Hepatocyte (in vitro differentiated cells): ENCODE data around the gene DCAF10. TPM values are rescaled to one million over a fixed set of nuclear protein-coding genes. Genes with fewer than 3 reads are reported as not detected.

ENCODE experiments used
- DNase-seq: peaks from one replicate; pipeline ENCODE4 v3.0.0-alpha.2; 2016; ENCODE audit warnings: low spot score
- H2AFZ ChIP-seq: fragments of 200-600 bp; sonication (generic); 2 replicates; pipeline ENCODE4 v1.6.0; 2016; ENCODE audit warnings: antibody characterized with exemption, mild to moderate bottlenecking
- H3K27ac ChIP-seq: fragments of 200-600 bp; sonication (generic); 2 replicates; pipeline ENCODE4 v1.5.1; 2016; ENCODE audit warnings: mild to moderate bottlenecking
- H3K27me3 ChIP-seq: fragments of 200-600 bp; sonication (generic); 2 replicates; pipeline ENCODE4 v1.6.1; 2016
- H3K36me3 ChIP-seq: fragments of 200-600 bp; sonication (generic); replicated peaks from 2 replicates; pipeline ENCODE4 v1.5.1; 2016; ENCODE audit warnings: low read depth; ENCODE audit not compliant: insufficient read depth
- H3K4me1 ChIP-seq: fragments of 200-600 bp; sonication (generic); 2 replicates; pipeline ENCODE4 v1.5.1; 2016; ENCODE audit warnings: mild to moderate bottlenecking, moderate library complexity; ENCODE audit not compliant: insufficient read depth
- H3K4me2 ChIP-seq: fragments of 200-600 bp; sonication (generic); 2 replicates; pipeline ENCODE4 v1.6.0; 2016
- H3K4me3 ChIP-seq: fragments of 200-600 bp; sonication (generic); 2 replicates; pipeline ENCODE4 v1.5.1; 2016; ENCODE audit warnings: mild to moderate bottlenecking
- H3K79me2 ChIP-seq: fragments of 200-600 bp; sonication (generic); 2 replicates; pipeline ENCODE4 v1.6.0; 2017; ENCODE audit warnings: mild to moderate bottlenecking
- H3K9me2 ChIP-seq: fragments of 200-600 bp; sonication (generic); replicated peaks from 2 replicates; pipeline ENCODE4 v1.6.0; 2017; ENCODE audit warnings: mild to moderate bottlenecking; ENCODE audit not compliant: insufficient read depth
- H3K9me3 ChIP-seq: fragments of 200-600 bp; sonication (generic); 2 replicates; pipeline ENCODE4 v1.5.1; 2016; ENCODE audit warnings: low read depth, mild to moderate bottlenecking
- H4K20me1 ChIP-seq: fragments of 200-600 bp; sonication (generic); 2 replicates; pipeline ENCODE4 v1.6.0; 2016; ENCODE audit warnings: mild to moderate bottlenecking; ENCODE audit not compliant: insufficient read depth, poor library complexity, severe bottlenecking
- CTCF ChIP-seq: fragments of 200-600 bp; sonication (generic); IDR thresholded peaks from 2 replicates; pipeline ENCODE4 v1.5.1; 2016; ENCODE audit warnings: antibody characterized with exemption, mild to moderate bottlenecking; ENCODE audit not compliant: poor library complexity
- EZH2 ChIP-seq: fragments of 200-600 bp; sonication (generic); IDR thresholded peaks from 2 replicates; pipeline ENCODE4 v1.6.1; 2016; ENCODE audit warnings: antibody characterized with exemption, mild to moderate bottlenecking, borderline replicate concordance
- EZH2phosphoT487 ChIP-seq: fragments of 200-600 bp; sonication (generic); IDR thresholded peaks from one replicate; pipeline ENCODE4 v1.6.1; 2018; ENCODE audit warnings: antibody characterized with exemption, mild to moderate bottlenecking, low read depth, moderate library complexity; ENCODE audit not compliant: unreplicated experiment, severe bottlenecking
- WGBS: methylation state at CpG from one replicate; pipeline ENCODE4 v1.1.6; 2016; ENCODE audit warnings: low lambda C conversion rate; ENCODE audit errors: missing lambda C conversion rate; 5-methylcytosine and 5-hydroxymethylcytosine counted together
- polyA plus RNA-seq: library from polyadenylated mRNA; unstranded; fragments of >200 nt; fragmentation: Nextera tagmentation; extraction: Ambion mirVana; gene quantifications from 2 replicates; pipeline ENCODE4 v1.2.1, GENCODE V29; 2016
- total RNA-seq: library from RNA; depleted of rRNA; stranded (reverse); fragments of >200 nt; gene quantifications from 2 replicates; pipeline ENCODE4 v1.2.3, GENCODE V29; 2014

Gene DCAF10
- total and polyA plus RNA-seq, 2 experiments from 2014 or later = 23.9 to 29.2 TPM

- H3K9me3 ChIP-seq = no peaks in the 10 kb centered on the region
- H3K79me2 ChIP-seq = no peaks in the 10 kb centered on the region
- no peak overlapping the region for H3K4me3 ChIP-seq
- no peak for DNase-seq
- H3K4me1 ChIP-seq = no peaks in the 10 kb centered on the region
- H3K9me2 ChIP-seq = no peaks in the 10 kb centered on the region
- 94% methylated on average over 13 of the region's 13 CpGs for WGBS
- H3K27me3 ChIP-seq = no peaks in the 10 kb centered on the region
- no peak overlapping the region for H3K4me2 ChIP-seq
- no peak overlapping the region for H2AFZ ChIP-seq
- H4K20me1 ChIP-seq = no peaks in the 10 kb centered on the region
- no peak for TF ChIP-seq EZH2phosphoT487
- TF ChIP-seq CTCF = no peak
- TF ChIP-seq EZH2 = no peak
- H3K27ac ChIP-seq = no peak overlapping the region
- H3K36me3 ChIP-seq = no peaks in the 10 kb centered on the region
Measured at GRCh38 chr9:37835821-37836220, 35.2 kb downstream of the DCAF10 start.

GRCh38 chr9:37836386-37836785 lies 35.8 kb downstream of the DCAF10 start:
- no peaks in the 10 kb centered on the region for H3K36me3 ChIP-seq
- H3K4me3 ChIP-seq = no peak overlapping the region
- WGBS = 94% methylated on average over 2 of the region's 2 CpGs
- H2AFZ ChIP-seq = no peak overlapping the region
- no peak overlapping the region for H3K27ac ChIP-seq
- no peaks in the 10 kb centered on the region for H3K4me1 ChIP-seq
- no peaks in the 10 kb centered on the region for H3K9me2 ChIP-seq
- no peak for DNase-seq
- no peaks in the 10 kb centered on the region for H3K79me2 ChIP-seq
- no peaks in the 10 kb centered on the region for H4K20me1 ChIP-seq
- H3K9me3 ChIP-seq = no peaks in the 10 kb centered on the region
- no peak overlapping the region for H3K4me2 ChIP-seq
- TF ChIP-seq EZH2phosphoT487 (no peak), EZH2 (no peak), CTCF (no peak)
- no peaks in the 10 kb centered on the region for H3K27me3 ChIP-seq

- Histone ChIP-seq H3K9me2 (no peaks in the 10 kb centered on the region), H4K20me1 (no peaks in the 10 kb centered on the region), H3K4me2 (no peak overlapping the region), H3K9me3 (no peaks in the 10 kb centered on the region), H3K79me2 (no peaks in the 10 kb centered on the region), H3K27me3 (no peaks in the 10 kb centered on the region), H2AFZ (no peak overlapping the region), H3K27ac (no peak overlapping the region), H3K36me3 (no peaks in the 10 kb centered on the region), H3K4me3 (no peak overlapping the region), H3K4me1 (no peaks in the 10 kb centered on the region)
- TF ChIP-seq CTCF (no peak), EZH2 (no peak), EZH2phosphoT487 (no peak)
- 95% methylated on average over 3 of the region's 3 CpGs for WGBS
- no peak for DNase-seq
Measured at GRCh38 chr9:37839496-37840461, 39.2 kb downstream of the DCAF10 start.
